Uterus (tissue), 2 donors: ENCODE data around the gene CMC1.

Experiments
- CTCF ChIP-seq, 4 experiments: fragments of 200-600 bp in 2 of 4; fragments of 450-650 bp in 2 of 4; sonication (generic) in 2 of 4; IDR thresholded peaks; one replicate each; pipeline ENCODE4 v1.5.1; 2016 to 2019; ENCODE audit warnings: antibody characterized with exemption in 4 of 4, mild to moderate bottlenecking in 2 of 4, moderate library complexity in 1 of 4
- POLR2A ChIP-seq, 2 donors: fragments of 450-650 bp; IDR thresholded peaks; one replicate each; pipeline ENCODE4 v1.6.1; 2016; ENCODE audit warnings: antibody characterized with exemption in 2 of 2, mild to moderate bottlenecking in 1 of 2, moderate library complexity in 1 of 2

- TF ChIP-seq CTCF (IDR thresholded peaks at IDR 0.05) (no peak), POLR2A (IDR thresholded peaks at IDR 0.05) (no peak)
Measured at GRCh38 chr3:28252001-28252431, 10.6 kb downstream of the CMC1 start.
